HepG2 (cell line): ENCODE results near the gene PLGRKT. TPM values are rescaled to one million over a fixed set of nuclear protein-coding genes. Genes with fewer than 3 reads are reported as not detected.
"Not testable (repeated sequence)": the region's sequence is repeated elsewhere in the genome, so short reads cannot be mapped to it uniquely, and the experiment has no call there.

Experiments
- ATAC-seq: fragments of 200-7000 bp; cut with Tn5 transposase; 3 replicates; pipeline ENCODE4 v1.9.1; 2020; ENCODE audit warnings: mild to moderate bottlenecking, moderate library complexity
- BruUV-seq: library from RNA; stranded (reverse); fragments of 400-500 nt; replicated peaks from 2 replicates; lab custom pipeline; 2021; lab: Mats Ljungman, UMichigan
- CTCF ChIA-PET: fragments of 300-600 bp; formaldehyde crosslinking; extraction: SDS; loops from one replicate; lab custom pipeline; 2021; ENCODE audit warnings: low total read pairs, inconsistent platforms, low intra/inter-chr PET ratio; lab: Yijun Ruan, JAX
- POLR2A ChIA-PET: fragments of 350-600 bp; sonication (Branson Sonifier 250); formaldehyde crosslinking; loops from one replicate; lab custom pipeline; 2020; ENCODE audit warnings: antibody characterized with exemption, inconsistent platforms; lab: Yijun Ruan, JAX
- DNase-seq: peaks from one replicate; pipeline ENCODE4 v3.0.0-alpha.2; 2015; ENCODE audit warnings: low spot score
- FAIRE-seq: peaks from 3 replicates; lab custom pipeline; 2011; peaks lifted over from hg19 to GRCh38; lab: Jason Lieb, UNC
- H2AFZ ChIP-seq: one replicate; pipeline ENCODE4 v1.6.1; 2011; ENCODE audit warnings: low read length, inconsistent platforms
- H3K27ac ChIP-seq: fragments of 300-600 bp; 3 replicates; pipeline ENCODE4 v1.8.0; 2011; ENCODE audit warnings: mixed run types, mild to moderate bottlenecking, mixed read lengths, low read length, inconsistent platforms; ENCODE audit not compliant: insufficient read depth; ENCODE audit errors: extremely low read length
- H3K27me3 ChIP-seq, 2 experiments: fragments of 200-600 bp in 1 of 2; 2 replicates in 1 of 2; 3 replicates in 1 of 2; pipeline versions ENCODE4 v1.6.0 to v1.8.0; 2011; ENCODE audit warnings: low read length in 2 of 2, mild to moderate bottlenecking in 2 of 2, moderate library complexity in 2 of 2, inconsistent platforms in 1 of 2; ENCODE audit not compliant: insufficient read depth in 2 of 2, control insufficient read depth in 1 of 2
- H3K36me3 ChIP-seq, 2 experiments: fragments of 200-600 bp in 1 of 2; replicated peaks in 1 of 2; 2 replicates in 1 of 2; 3 replicates in 1 of 2; pipeline versions ENCODE4 v1.5.1 to v1.8.0; 2011; ENCODE audit warnings: low read length in 2 of 2, inconsistent platforms in 1 of 2; ENCODE audit not compliant: insufficient read depth in 2 of 2, control insufficient read depth in 1 of 2
- H3K4me1 ChIP-seq: 2 replicates; pipeline ENCODE4 v1.5.1; 2012; ENCODE audit warnings: low read length, inconsistent platforms; ENCODE audit not compliant: insufficient read depth
- H3K4me2 ChIP-seq: 2 replicates; pipeline ENCODE4 v1.6.0; 2011; ENCODE audit warnings: low read depth, low read length, inconsistent platforms
- H3K4me3 ChIP-seq, 3 experiments: fragments of 200-600 bp in 1 of 3; sonication (generic), shearing (Covaris generic) in 1 of 3; replicated peaks in 1 of 3; 2 replicates each; pipeline ENCODE4 v1.5.1; 2011 to 2016; ENCODE audit warnings: low read length in 3 of 3, inconsistent platforms in 2 of 3, low read depth in 2 of 3, mild to moderate bottlenecking in 2 of 3, control low read depth in 1 of 3, mixed read lengths in 1 of 3; ENCODE audit not compliant: insufficient read depth in 1 of 3
- H3K79me2 ChIP-seq: one replicate; pipeline ENCODE4 v1.6.1; 2011; ENCODE audit warnings: low read length, inconsistent platforms; ENCODE audit not compliant: insufficient read depth
- H3K9ac ChIP-seq: 2 replicates; pipeline ENCODE4 v1.6.0; 2011; ENCODE audit warnings: mild to moderate bottlenecking, low read depth, low read length, inconsistent platforms; ENCODE audit not compliant: insufficient read depth
- H3K9me3 ChIP-seq: 2 replicates; pipeline ENCODE4 v1.5.1; 2012; ENCODE audit warnings: mild to moderate bottlenecking, low read length
- H4K20me1 ChIP-seq: 2 replicates; pipeline ENCODE4 v1.6.0; 2011; ENCODE audit warnings: inconsistent platforms, mild to moderate bottlenecking, low read length, moderate library complexity; ENCODE audit not compliant: insufficient read depth
- CAMTA2 ChIP-seq: sonication (generic); formaldehyde crosslinking; IDR thresholded peaks from 2 replicates; pipeline ENCODE4 v1.4.0; 2020; ENCODE audit warnings: mild to moderate bottlenecking, missing genetic modification reagents, borderline replicate concordance
- CENPX ChIP-seq: sonication (generic); formaldehyde crosslinking; IDR thresholded peaks from 2 replicates; pipeline ENCODE4 v1.9.0; 2021; ENCODE audit warnings: mild to moderate bottlenecking, missing genetic modification reagents, moderate library complexity
- EHMT2 ChIP-seq: fragments of 200-600 bp; sonication (generic); IDR thresholded peaks from 2 replicates; pipeline ENCODE4 v1.7.0; 2017; ENCODE audit warnings: antibody characterized with exemption, low read depth, low read length, borderline replicate concordance
- MAZ ChIP-seq, 2 experiments: sonication (generic) in 1 of 2; formaldehyde crosslinking in 1 of 2; IDR thresholded peaks; 2 replicates each; pipeline versions ENCODE4 v1.5.0 to v1.6.1; 2012 to 2020; ENCODE audit warnings: low read depth in 2 of 2, mild to moderate bottlenecking in 2 of 2, borderline replicate concordance in 1 of 2, improper control_type of control experiment in 1 of 2, low read length in 1 of 2, missing genetic modification reagents in 1 of 2, moderate library complexity in 1 of 2
- TAF15 ChIP-seq: fragments of 200-400 bp; formaldehyde crosslinking; IDR thresholded peaks from one replicate; pipeline ENCODE4 v1.6.1; 2018; ENCODE audit warnings: mild to moderate bottlenecking, low read depth, low read length; ENCODE audit not compliant: poor library complexity, severe bottlenecking
- ZZZ3 ChIP-seq: sonication (generic); formaldehyde crosslinking; IDR thresholded peaks from 2 replicates; pipeline ENCODE4 v1.4.0; 2020; ENCODE audit warnings: missing genetic modification reagents, mild to moderate bottlenecking, borderline replicate concordance
- WGBS: methylation state at CpG from one replicate; pipeline ENCODE4 v1.1.6; 2017; ENCODE audit warnings: low lambda C conversion rate; 5-methylcytosine and 5-hydroxymethylcytosine counted together
- in situ Hi-C: cut with HindIII; loops from 2 replicates; pipeline ENCODE4 v1.10.0; 2017; ENCODE audit warnings: low pct_unique_long_range_greater_than_20kb; ENCODE audit not compliant: extremely low pct_ligation_motif_present
- intact Hi-C: fragments of 100-400 bp; cut with micrococcal nuclease; formaldehyde crosslinking; loops from one replicate; pipeline ENCODE4 v1.10.0; 2022; ENCODE audit not compliant: unreplicated experiment
- polyA plus RNA-seq, 8 experiments: library from polyadenylated mRNA; depleted of rRNA in 3 of 8; stranded (reverse) in 7 of 8; unstranded in 1 of 8; fragments of >200 nt; fragmentation: Illumina TruSeq in 4 of 8; extraction: Trizol in 4 of 8; gene quantifications; 2 replicates each; pipeline versions ENCODE4 v1.2.1 to v1.2.3, GENCODE V29; 2011 to 2016; ENCODE audit warnings: low read depth in 4 of 8, missing spikeins in 1 of 8, mixed read lengths in 1 of 8; ENCODE audit not compliant: insufficient read depth in 1 of 8
- total RNA-seq, 5 experiments: library from RNA; depleted of rRNA; stranded (reverse); fragments of >200 nt; fragmentation: Illumina TruSeq; extraction: Trizol; gene quantifications; 2 replicates each; pipeline ENCODE4 v1.2.3, GENCODE V29; 2016; ENCODE audit warnings: low read depth in 1 of 5

PLGRKT gene
- total and polyA plus RNA-seq, 2 of the 13 experiments (the other 11 are each of a cell fraction or from before 2014, with no cell fraction given), result 5.0 to 15.8 TPM

- no peak for TF ChIP-seq MAZ (IDR thresholded peaks at IDR 0.05; ENCODE audit: borderline replicate concordance, low read depth, low read length)
- no peak for TF ChIP-seq MAZ (CRISPR knock-in tag; IDR thresholded peaks at IDR 0.05; ENCODE audit: low read depth)
- no peak for TF ChIP-seq EHMT2
- TF ChIP-seq CAMTA2, result no peak
- TF ChIP-seq CENPX (CRISPR knock-in tag), result no peak
- TF ChIP-seq TAF15, result no peak
- TF ChIP-seq ZZZ3 (CRISPR knock-in tag), result no peak
Observed at GRCh38 chr9:5435912-5436311, 1.8 kb downstream of the PLGRKT start (continued).

GRCh38 chr9:5433841-5434810 lies 3.6 kb downstream of the PLGRKT start:
- H3K4me3 ChIP-seq, H3K79me2 ChIP-seq, BruUV-seq, H4K20me1 ChIP-seq, FAIRE-seq, H3K27ac ChIP-seq, DNase-seq, H3K36me3 ChIP-seq, intact Hi-C loops, POLR2A ChIA-PET, CTCF ChIA-PET, H3K27me3 ChIP-seq, H2AFZ ChIP-seq, ATAC-seq, H3K9me3 ChIP-seq, H3K4me2 ChIP-seq, H3K9ac ChIP-seq: not testable (repeated sequence)
- 96% methylated on average over 19 of the region's 65 CpGs for WGBS
- peaks cover 35% of the 10 kb centered on the region for H3K4me1 ChIP-seq
- in situ Hi-C loops, result loop anchor here (25.0 kb wide), 2 partner anchors 447 to 672 kb away; partner anchors contain the start of gene JAK2

- H3K27me3 ChIP-seq, H3K4me3 ChIP-seq, FAIRE-seq, DNase-seq, H3K9ac ChIP-seq, H4K20me1 ChIP-seq, H3K27ac ChIP-seq, H3K36me3 ChIP-seq, BruUV-seq, POLR2A ChIA-PET, ATAC-seq, H3K9me3 ChIP-seq, H2AFZ ChIP-seq, H3K4me2 ChIP-seq, intact Hi-C loops, H3K79me2 ChIP-seq, CTCF ChIA-PET: not testable (repeated sequence)
- peaks cover 33% of the 10 kb centered on the region for H3K4me1 ChIP-seq
- in situ Hi-C loops, result loop anchor here (25.0 kb wide), 2 partner anchors 446 to 671 kb away; partner anchors contain the start of gene JAK2
- WGBS, result 100% methylated on average over 4 of the region's 26 CpGs
Observed at GRCh38 chr9:5433328-5433727, 4.4 kb downstream of the PLGRKT start.

- in situ Hi-C loops, result loop anchor here (25.0 kb wide), 2 partner anchors 446 to 671 kb away; partner anchors contain the start of gene JAK2
- H3K27ac ChIP-seq, FAIRE-seq, POLR2A ChIA-PET, BruUV-seq, H3K9me3 ChIP-seq, H4K20me1 ChIP-seq, H3K27me3 ChIP-seq, CTCF ChIA-PET, ATAC-seq, H3K36me3 ChIP-seq, DNase-seq, H3K9ac ChIP-seq, H3K4me2 ChIP-seq, H3K79me2 ChIP-seq, intact Hi-C loops, H2AFZ ChIP-seq, H3K4me3 ChIP-seq: not testable (repeated sequence)
- peaks cover 35% of the 10 kb centered on the region for H3K4me1 ChIP-seq
- 96% methylated on average over 8 of the region's 24 CpGs for WGBS
Observed at GRCh38 chr9:5432890-5433289, 4.8 kb downstream of the PLGRKT start.
